IPS DF 6.9 (cell line): ENCODE measurements around the gene IGSF9.

Experiments used
- DNase-seq: peaks from one replicate; pipeline ENCODE4 v3.0.0-alpha.2; 2013; ENCODE audit warnings: low read depth, low spot score
- H3K27ac ChIP-seq: one replicate; pipeline ENCODE4 v1.5.1; 2013; ENCODE audit warnings: low read length, control low read depth
- H3K27me3 ChIP-seq: 2 replicates; pipeline ENCODE4 v1.6.1; 2013; ENCODE audit warnings: mild to moderate bottlenecking, low read length; ENCODE audit not compliant: control insufficient read depth, insufficient read depth
- H3K36me3 ChIP-seq: 2 replicates; pipeline ENCODE4 v1.6.1; 2013; ENCODE audit warnings: low read length; ENCODE audit not compliant: control insufficient read depth, insufficient read depth
- H3K4me1 ChIP-seq: 2 replicates; pipeline ENCODE4 v1.6.1; 2013; ENCODE audit warnings: low read length; ENCODE audit not compliant: control insufficient read depth, insufficient read depth
- H3K4me3 ChIP-seq: 2 replicates; pipeline ENCODE4 v1.5.1; 2013; ENCODE audit warnings: mild to moderate bottlenecking, low read length
- H3K9me3 ChIP-seq: 2 replicates; pipeline ENCODE4 v1.6.1; 2013; ENCODE audit warnings: low read length, inconsistent platforms; ENCODE audit not compliant: control insufficient read depth, insufficient read depth
- WGBS: extraction: QIAGEN DNeasy Blood & Tissue Kit; methylation state at CpG from one replicate; pipeline ENCODE4 v1.1.7; 2013; ENCODE audit warnings: mixed read lengths, missing lambda C conversion rate; ENCODE audit not compliant: insufficient read length, insufficient coverage; 5-methylcytosine and 5-hydroxymethylcytosine counted together

The IGSF9 gene

GRCh38 chr1:159919236-159919865, 26.1 kb downstream of the IGSF9 start:
- no peak overlapping the region for H3K4me3 ChIP-seq
- WGBS: no CpG with 5 or more reads among the region's 10 CpGs
- H3K36me3 ChIP-seq: no peaks in the 10 kb centered on the region
- peaks cover 19% of the 10 kb centered on the region for H3K4me1 ChIP-seq
- no peaks in the 10 kb centered on the region for H3K9me3 ChIP-seq
- H3K27ac ChIP-seq: no peak overlapping the region
- no peak for DNase-seq
- no peaks in the 10 kb centered on the region for H3K27me3 ChIP-seq

GRCh38 chr1:159918352-159919200, 26.8 kb downstream of the IGSF9 start:
- H3K36me3 ChIP-seq: no peaks in the 10 kb centered on the region
- H3K4me3 ChIP-seq: no peak overlapping the region
- no CpG with 5 or more reads among the region's 13 CpGs for WGBS
- H3K27ac ChIP-seq: no peak overlapping the region
- no peaks in the 10 kb centered on the region for H3K9me3 ChIP-seq
- H3K4me1 ChIP-seq: peaks cover 21% of the 10 kb centered on the region
- H3K27me3 ChIP-seq: no peaks in the 10 kb centered on the region
- DNase-seq: no peak

- H3K27me3 ChIP-seq: no peaks in the 10 kb centered on the region
- peaks cover 14% of the 10 kb centered on the region for H3K4me1 ChIP-seq
- no peaks in the 10 kb centered on the region for H3K9me3 ChIP-seq
- H3K4me3 ChIP-seq: no peak overlapping the region
- H3K27ac ChIP-seq: no peak overlapping the region
- no peaks in the 10 kb centered on the region for H3K36me3 ChIP-seq
- DNase-seq: no peak
- WGBS: no CpG with 5 or more reads among the region's 5 CpGs
These were observed 27.7 kb downstream of the IGSF9 start for GRCh38 chr1:159917533-159918351.

GRCh38 chr1:159916242-159917051, 29.0 kb downstream of the IGSF9 start:
- no peak for DNase-seq
- Histone ChIP-seq H3K9me3 (no peaks in the 10 kb centered on the region), H3K27me3 (no peaks in the 10 kb centered on the region), H3K4me1 (peaks cover 13% of the 10 kb centered on the region), H3K36me3 (no peaks in the 10 kb centered on the region), H3K27ac (no peak overlapping the region), H3K4me3 (no peak overlapping the region)
- WGBS: no CpG with 5 or more reads among the region's 9 CpGs

GRCh38 chr1:159915571-159916241, 29.7 kb downstream of the IGSF9 start:
- WGBS: no CpG with 5 or more reads among the region's 5 CpGs
- H3K4me1 ChIP-seq: peaks cover 15% of the 10 kb centered on the region
- no peaks in the 10 kb centered on the region for H3K9me3 ChIP-seq
- no peak overlapping the region for H3K4me3 ChIP-seq
- H3K36me3 ChIP-seq: no peaks in the 10 kb centered on the region
- H3K27me3 ChIP-seq: no peaks in the 10 kb centered on the region
- H3K27ac ChIP-seq: no peak overlapping the region
- DNase-seq: no peak

- DNase-seq: no peak
- WGBS: no CpG with 5 or more reads among the region's 10 CpGs
- H3K36me3 ChIP-seq: no peaks in the 10 kb centered on the region
- H3K27ac ChIP-seq: no peak overlapping the region
- no peak overlapping the region for H3K4me3 ChIP-seq
- no peaks in the 10 kb centered on the region for H3K27me3 ChIP-seq
- no peaks in the 10 kb centered on the region for H3K9me3 ChIP-seq
- H3K4me1 ChIP-seq: peaks cover 17% of the 10 kb centered on the region
These were observed 31.0 kb downstream of the IGSF9 start for GRCh38 chr1:159914252-159915018.

GRCh38 chr1:159913451-159914192, 31.8 kb downstream of the IGSF9 start:
- H3K4me1 ChIP-seq: peaks cover 17% of the 10 kb centered on the region
- H3K4me3 ChIP-seq: no peak overlapping the region
- no peak for DNase-seq
- H3K9me3 ChIP-seq: no peaks in the 10 kb centered on the region
- no peaks in the 10 kb centered on the region for H3K36me3 ChIP-seq
- no peak overlapping the region for H3K27ac ChIP-seq
- H3K27me3 ChIP-seq: no peaks in the 10 kb centered on the region
- WGBS: no CpG with 5 or more reads among the region's 5 CpGs

- H3K27ac ChIP-seq: no peak overlapping the region
- WGBS: no CpG with 5 or more reads among the region's 6 CpGs
These were observed 33.9 kb downstream of the IGSF9 start for GRCh38 chr1:159911326-159912070.

More at GRCh38 chr1:159911326-159912070, 33.9 kb downstream of the IGSF9 start:
- Histone ChIP-seq H3K27me3 (no peaks in the 10 kb centered on the region), H3K9me3 (no peaks in the 10 kb centered on the region), H3K4me1 (peaks cover 18% of the 10 kb centered on the region), H3K4me3 (no peak overlapping the region), H3K36me3 (no peaks in the 10 kb centered on the region)
- no peak for DNase-seq
